A673 (cell line): Measurements from ENCODE around the gene STK17A.

Experiments
- CTCF ChIP-seq: fragments of 300-800, 200-600 bp; sonication (generic); conservative IDR thresholded peaks from 2 replicates; pipeline ENCODE4 v1.5.1; 2017; ENCODE audit warnings: low read depth, mild to moderate bottlenecking, antibody characterized with exemption, low read length, moderate library complexity, mixed read lengths
- EZH2 ChIP-seq: fragments of 200-600 bp; sonication (generic); IDR thresholded peaks from 2 replicates; pipeline ENCODE4 v1.6.1; 2017; ENCODE audit warnings: borderline replicate concordance, low read depth, mild to moderate bottlenecking, mixed read lengths, antibody characterized with exemption, low read length; ENCODE audit not compliant: poor library complexity, severe bottlenecking

GRCh38 chr7:43586251-43586900 lies 3.5 kb downstream of the STK17A start:
- no peak for TF ChIP-seq EZH2
- TF ChIP-seq CTCF: no peak
